Vagina (tissue), 2 donors: Measurements from ENCODE around the gene MED12L. TPM values are rescaled to one million over a fixed set of nuclear protein-coding genes. Genes with fewer than 3 reads are reported as not detected.

Source experiments
- DNase-seq, 2 donors: peaks; one replicate each; pipeline ENCODE4 v3.0.0-alpha.2; 2017; ENCODE audit errors: extremely low spot score in 2 of 2
- H3K27ac ChIP-seq: fragments of 200-600 bp; sonication (generic); one replicate; pipeline ENCODE4 v1.5.1; 2019
- H3K27me3 ChIP-seq: fragments of 200-600 bp; sonication (generic); one replicate; pipeline ENCODE4 v1.5.1; 2019
- H3K36me3 ChIP-seq, 2 donors: fragments of 200-600 bp; sonication (generic); one replicate each; pipeline ENCODE4 v1.5.1; 2017 to 2019
- H3K4me1 ChIP-seq: fragments of 200-600 bp; sonication (generic); one replicate; pipeline ENCODE4 v1.5.1; 2019
- H3K4me3 ChIP-seq, 2 donors: fragments of 200-600 bp; sonication (generic); 1 replicate in 1 of 2; 2 replicates in 1 of 2; pipeline ENCODE4 v1.5.1; 2016 to 2019
- H3K9me3 ChIP-seq: fragments of 200-600 bp; sonication (generic); one replicate; pipeline ENCODE4 v1.5.1; 2019
- POLR2A ChIP-seq, 2 donors: fragments of 450-650 bp; IDR thresholded peaks; one replicate each; pipeline ENCODE4 v1.6.1; 2017; ENCODE audit warnings: antibody characterized with exemption in 2 of 2, mild to moderate bottlenecking in 2 of 2, moderate library complexity in 2 of 2
- POLR2AphosphoS5 ChIP-seq, 2 donors: sonication (generic); formaldehyde crosslinking; IDR thresholded peaks; one replicate each; pipeline ENCODE4 v1.9.0; 2017; ENCODE audit warnings: antibody characterized with exemption in 2 of 2, mild to moderate bottlenecking in 2 of 2, low read depth in 1 of 2; ENCODE audit not compliant: insufficient read depth in 1 of 2
- intact Hi-C: fragments of 100-400 bp; cut with DNase I; formaldehyde crosslinking; loops from one replicate; pipeline ENCODE4 v1.15.1; 2023
- total RNA-seq: library from RNA; depleted of rRNA; stranded (reverse); fragments of >200 nt; gene quantifications from one replicate; pipeline ENCODE4 v1.2.3, GENCODE V29; 2016
- TF ChIP-seq, protein P1 (sequence below), 3 experiments: fragments of 450-650 bp in 2 of 3; fragments of 200-600 bp in 1 of 3; sonication (generic) in 1 of 3; IDR thresholded peaks; one replicate each; pipeline ENCODE4 v1.5.1; 2017 to 2019; ENCODE audit warnings: antibody characterized with exemption in 3 of 3, mild to moderate bottlenecking in 2 of 3, moderate library complexity in 2 of 3

The MED12L gene
- total RNA-seq, 1 donor from 2014 or later: 1.7 TPM

- Histone ChIP-seq H3K27ac (no peak overlapping the region), H3K27me3 (no peaks in the 10 kb centered on the region), H3K36me3 (no peaks in the 10 kb centered on the region), H3K4me3 (no peak overlapping the region), H3K9me3 (no peaks in the 10 kb centered on the region), H3K4me1 (peaks cover 6% of the 10 kb centered on the region)
- TF ChIP-seq, protein P1, sequence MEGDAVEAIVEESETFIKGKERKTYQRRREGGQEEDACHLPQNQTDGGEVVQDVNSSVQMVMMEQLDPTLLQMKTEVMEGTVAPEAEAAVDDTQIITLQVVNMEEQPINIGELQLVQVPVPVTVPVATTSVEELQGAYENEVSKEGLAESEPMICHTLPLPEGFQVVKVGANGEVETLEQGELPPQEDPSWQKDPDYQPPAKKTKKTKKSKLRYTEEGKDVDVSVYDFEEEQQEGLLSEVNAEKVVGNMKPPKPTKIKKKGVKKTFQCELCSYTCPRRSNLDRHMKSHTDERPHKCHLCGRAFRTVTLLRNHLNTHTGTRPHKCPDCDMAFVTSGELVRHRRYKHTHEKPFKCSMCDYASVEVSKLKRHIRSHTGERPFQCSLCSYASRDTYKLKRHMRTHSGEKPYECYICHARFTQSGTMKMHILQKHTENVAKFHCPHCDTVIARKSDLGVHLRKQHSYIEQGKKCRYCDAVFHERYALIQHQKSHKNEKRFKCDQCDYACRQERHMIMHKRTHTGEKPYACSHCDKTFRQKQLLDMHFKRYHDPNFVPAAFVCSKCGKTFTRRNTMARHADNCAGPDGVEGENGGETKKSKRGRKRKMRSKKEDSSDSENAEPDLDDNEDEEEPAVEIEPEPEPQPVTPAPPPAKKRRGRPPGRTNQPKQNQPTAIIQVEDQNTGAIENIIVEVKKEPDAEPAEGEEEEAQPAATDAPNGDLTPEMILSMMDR (IDR thresholded peaks at IDR 0.05): no peak
- no peak for TF ChIP-seq POLR2A (IDR thresholded peaks at IDR 0.05)
- TF ChIP-seq POLR2AphosphoS5 (IDR thresholded peaks at IDR 0.05; ENCODE audit: insufficient read depth in 1 of 2, low read depth in 1 of 2): no peak
- intact Hi-C loops: loop anchor here (10.0 kb wide), 1 partner anchor 60 kb away; no protein-coding TSS in a partner anchor
- DNase-seq: no peak
Measured at GRCh38 chr3:151224268-151224866, 138.9 kb downstream of the MED12L start.

GRCh38 chr3:151225040-151225975, 139.8 kb downstream of the MED12L start:
- Histone ChIP-seq H3K9me3 (no peaks in the 10 kb centered on the region), H3K4me3 (no peak overlapping the region), H3K27ac (no peak overlapping the region), H3K27me3 (no peaks in the 10 kb centered on the region), H3K36me3 (no peaks in the 10 kb centered on the region), H3K4me1 (peaks cover 6% of the 10 kb centered on the region)
- intact Hi-C loops: loop anchor here (10.0 kb wide), 1 partner anchor 59 kb away; no protein-coding TSS in a partner anchor
- TF ChIP-seq POLR2A (IDR thresholded peaks at IDR 0.05) (no peak), POLR2AphosphoS5 (IDR thresholded peaks at IDR 0.05; ENCODE audit: insufficient read depth in 1 of 2, low read depth in 1 of 2) (no peak)
- TF ChIP-seq, protein P1 (IDR thresholded peaks at IDR 0.05): no peak
- DNase-seq: no peak

DNA sequence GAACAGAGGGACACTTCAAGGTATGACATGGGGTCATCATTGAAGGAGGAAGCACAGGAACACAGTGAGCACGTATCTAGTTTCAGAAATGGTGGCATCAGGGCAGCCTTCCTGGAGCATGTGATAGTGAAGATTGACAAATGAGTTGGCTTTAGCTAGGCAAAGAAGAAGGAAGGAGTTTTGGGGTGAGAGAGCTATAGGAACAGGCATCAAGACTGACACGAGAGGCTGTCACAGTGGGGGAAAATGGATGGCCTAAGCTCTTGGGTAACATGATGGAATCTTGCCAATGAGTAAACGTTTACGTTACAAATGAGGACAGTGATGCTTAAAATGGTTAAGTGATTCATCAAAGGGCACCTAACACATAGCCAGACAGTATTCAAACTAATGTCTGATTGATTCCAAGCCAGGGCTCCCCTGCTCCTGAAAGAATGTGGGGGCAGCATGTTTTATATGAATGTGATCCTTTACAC, 140.7 kb downstream of the MED12L start:
- no peaks in the 10 kb centered on the region for H3K27me3 ChIP-seq
- TF ChIP-seq, protein P1 (IDR thresholded peaks at IDR 0.05): no peak
- TF ChIP-seq POLR2A (IDR thresholded peaks at IDR 0.05) (no peak), POLR2AphosphoS5 (IDR thresholded peaks at IDR 0.05; ENCODE audit: insufficient read depth in 1 of 2, low read depth in 1 of 2) (no peak)

DNA sequence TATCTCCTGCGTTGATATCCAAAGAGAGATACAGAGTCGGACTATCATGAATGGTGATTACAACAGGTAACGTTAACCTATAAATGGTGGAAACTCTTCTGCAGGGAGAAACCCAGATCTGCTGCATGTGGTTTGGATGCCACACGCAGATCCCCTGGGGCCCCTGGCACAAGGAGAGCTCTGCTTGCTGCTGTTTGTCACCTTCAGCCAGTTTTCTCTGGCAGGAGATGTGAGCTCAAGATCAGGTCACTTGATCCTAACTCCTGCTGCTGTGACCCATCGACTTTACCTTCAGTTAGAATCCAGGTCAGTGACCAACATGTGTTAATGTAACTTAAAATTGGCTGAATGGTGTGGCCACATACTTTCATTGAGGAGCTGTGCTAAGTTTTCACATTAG, 141.4 kb downstream of the MED12L start:
- Histone ChIP-seq H3K36me3 (no peaks in the 10 kb centered on the region), H3K4me1 (peaks cover 6% of the 10 kb centered on the region), H3K27me3 (no peaks in the 10 kb centered on the region), H3K9me3 (no peaks in the 10 kb centered on the region), H3K4me3 (no peak overlapping the region), H3K27ac (no peak overlapping the region)
- DNase-seq: no peak
- TF ChIP-seq POLR2A (IDR thresholded peaks at IDR 0.05): no peak
- TF ChIP-seq, protein P1 (IDR thresholded peaks at IDR 0.05): no peak
- TF ChIP-seq POLR2AphosphoS5 (IDR thresholded peaks at IDR 0.05; ENCODE audit: insufficient read depth in 1 of 2, low read depth in 1 of 2): no peak
- intact Hi-C loops: loop anchor here (10.0 kb wide), 1 partner anchor 58 kb away; no protein-coding TSS in a partner anchor

More for the DNA sequence above, 140.7 kb downstream of the MED12L start:
- H3K4me3 ChIP-seq: no peak overlapping the region
- intact Hi-C loops: loop anchor here (10.0 kb wide), 1 partner anchor 59 kb away; no protein-coding TSS in a partner anchor
- no peak overlapping the region for H3K27ac ChIP-seq
- H3K36me3 ChIP-seq: no peaks in the 10 kb centered on the region
- H3K9me3 ChIP-seq: no peaks in the 10 kb centered on the region
- no peak for DNase-seq
- peaks cover 6% of the 10 kb centered on the region for H3K4me1 ChIP-seq
